Lower lobe of right lung (tissue), 2 donors: ENCODE results near the gene RBM43. TPM values are rescaled to one million over a fixed set of nuclear protein-coding genes. Genes with fewer than 3 reads are reported as not detected.
"Not testable (repeated sequence)": the region's sequence is repeated elsewhere in the genome, so short reads cannot be mapped to it uniquely, and the experiment has no call there.

ENCODE experiments used
- ATAC-seq, 2 donors: fragments of 200-7000 bp; cut with Tn5 transposase; one replicate each; pipeline ENCODE4 v1.9.1; 2020 to 2022; ENCODE audit warnings: mild to moderate bottlenecking in 2 of 2, moderate library complexity in 2 of 2
- DNase-seq: peaks from one replicate; pipeline ENCODE4 v3.0.0-alpha.2; 2020
- H3K27ac ChIP-seq: fragments of 200-600 bp; one replicate; pipeline ENCODE4 v1.8.0; 2022
- H3K27me3 ChIP-seq: fragments of 200-600 bp; one replicate; pipeline ENCODE4 v1.8.0; 2022; ENCODE audit warnings: low read depth
- H3K36me3 ChIP-seq: fragments of 200-600 bp; one replicate; pipeline ENCODE4 v1.8.0; 2022; ENCODE audit warnings: mild to moderate bottlenecking
- H3K4me1 ChIP-seq: fragments of 200-600 bp; one replicate; pipeline ENCODE4 v1.8.0; 2022
- H3K4me3 ChIP-seq: fragments of 200-600 bp; one replicate; pipeline ENCODE4 v1.8.0; 2022; ENCODE audit warnings: mild to moderate bottlenecking
- H3K9me3 ChIP-seq: fragments of 200-600 bp; one replicate; pipeline ENCODE4 v1.8.0; 2022
- intact Hi-C: fragments of 100-400 bp; cut with DNase I; formaldehyde crosslinking; loops from one replicate; pipeline ENCODE4 v1.11.0; 2022
- long read RNA-seq: library from polyadenylated mRNA; unstranded; transcript quantifications from one replicate; pipeline ENCODE4 v2.0.0, GENCODE V29; 2021
- total RNA-seq: library from RNA; stranded (reverse); fragmentation: NEBNext Ultra II Directional; extraction: Animal tissue kit (Norgen Biotek cat#: 25700); gene quantifications from one replicate; pipeline ENCODE4 v1.2.1, GENCODE V29; 2021
- TF ChIP-seq, protein P1 (sequence below): fragments of 200-600 bp; IDR thresholded peaks from one replicate; pipeline ENCODE4 v1.8.0; 2022; ENCODE audit warnings: antibody characterized with exemption, mild to moderate bottlenecking
- donor health status: DM: no; HTN: yes; CAD: no; lungs with severe emphysema.

Gene RBM43
- 10.4 TPM for total RNA-seq
- long read RNA-seq, full-length matches to known transcripts, result 1 of 3 reads
- long read RNA-seq, partial matches to known transcripts, result 0 of 3 reads
- long read RNA-seq, other reads (novel, unspliced or antisense), result 2 of 3 reads

DNA sequence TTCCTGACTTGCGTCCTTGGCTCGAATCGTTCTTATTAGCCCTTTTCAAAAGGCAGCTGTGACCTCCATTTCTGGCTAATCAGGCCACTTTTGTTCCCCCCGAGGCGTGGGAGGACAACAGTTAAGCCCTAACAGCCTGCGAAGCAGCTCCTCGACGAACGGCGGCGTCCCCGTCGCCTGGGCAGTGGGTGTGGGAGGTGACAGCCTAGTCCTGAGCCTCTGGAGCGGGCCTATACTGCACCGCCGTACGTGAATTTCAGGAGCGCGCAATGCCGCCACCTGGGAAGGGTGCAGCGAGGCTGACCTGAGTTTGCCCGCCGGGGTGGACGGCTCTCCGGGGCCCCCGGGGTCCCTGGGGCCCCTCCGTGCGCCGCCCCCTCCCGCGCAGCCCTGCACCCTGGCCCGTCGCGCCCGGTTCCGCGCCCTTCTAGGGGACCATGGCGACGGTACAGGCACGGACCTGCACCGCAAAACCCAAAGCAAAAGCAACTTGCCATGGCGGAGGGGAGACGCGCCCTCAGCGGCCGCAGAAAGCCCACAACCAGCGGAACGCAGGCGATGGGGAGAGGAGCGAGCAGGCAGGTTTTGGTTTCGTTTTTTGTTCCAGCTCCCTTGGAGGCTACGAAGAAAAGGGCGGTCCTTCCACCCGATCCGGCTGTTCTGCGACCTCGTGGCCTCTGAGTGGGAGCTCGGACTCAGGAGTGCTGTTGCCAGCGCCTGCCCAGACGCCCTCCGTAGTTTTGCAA lies at the start of gene RBM43:
Gene RBM43, minus strand, starts transcription at position 633 of the 746 bp plus-strand sequence. Its CDS starts 136 bp downstream, at position 497.
- H3K27ac ChIP-seq, result peak within 1 kb of the TSS; percentile 99
- TF ChIP-seq, protein P1, sequence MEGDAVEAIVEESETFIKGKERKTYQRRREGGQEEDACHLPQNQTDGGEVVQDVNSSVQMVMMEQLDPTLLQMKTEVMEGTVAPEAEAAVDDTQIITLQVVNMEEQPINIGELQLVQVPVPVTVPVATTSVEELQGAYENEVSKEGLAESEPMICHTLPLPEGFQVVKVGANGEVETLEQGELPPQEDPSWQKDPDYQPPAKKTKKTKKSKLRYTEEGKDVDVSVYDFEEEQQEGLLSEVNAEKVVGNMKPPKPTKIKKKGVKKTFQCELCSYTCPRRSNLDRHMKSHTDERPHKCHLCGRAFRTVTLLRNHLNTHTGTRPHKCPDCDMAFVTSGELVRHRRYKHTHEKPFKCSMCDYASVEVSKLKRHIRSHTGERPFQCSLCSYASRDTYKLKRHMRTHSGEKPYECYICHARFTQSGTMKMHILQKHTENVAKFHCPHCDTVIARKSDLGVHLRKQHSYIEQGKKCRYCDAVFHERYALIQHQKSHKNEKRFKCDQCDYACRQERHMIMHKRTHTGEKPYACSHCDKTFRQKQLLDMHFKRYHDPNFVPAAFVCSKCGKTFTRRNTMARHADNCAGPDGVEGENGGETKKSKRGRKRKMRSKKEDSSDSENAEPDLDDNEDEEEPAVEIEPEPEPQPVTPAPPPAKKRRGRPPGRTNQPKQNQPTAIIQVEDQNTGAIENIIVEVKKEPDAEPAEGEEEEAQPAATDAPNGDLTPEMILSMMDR, result no peak
- intact Hi-C loops, result no loop called here
- no peaks in the 10 kb centered on the region for H3K9me3 ChIP-seq
- no peaks in the 10 kb centered on the region for H3K36me3 ChIP-seq
- peak within 1 kb of the TSS; percentile 91 for H3K4me3 ChIP-seq
- H3K27me3 ChIP-seq, result no peaks in the 10 kb centered on the region
- peak; percentile 97 for ATAC-seq
- peak; percentile 95 for DNase-seq
- H3K4me1 ChIP-seq, result peaks cover 14% of the 10 kb centered on the region

DNA sequence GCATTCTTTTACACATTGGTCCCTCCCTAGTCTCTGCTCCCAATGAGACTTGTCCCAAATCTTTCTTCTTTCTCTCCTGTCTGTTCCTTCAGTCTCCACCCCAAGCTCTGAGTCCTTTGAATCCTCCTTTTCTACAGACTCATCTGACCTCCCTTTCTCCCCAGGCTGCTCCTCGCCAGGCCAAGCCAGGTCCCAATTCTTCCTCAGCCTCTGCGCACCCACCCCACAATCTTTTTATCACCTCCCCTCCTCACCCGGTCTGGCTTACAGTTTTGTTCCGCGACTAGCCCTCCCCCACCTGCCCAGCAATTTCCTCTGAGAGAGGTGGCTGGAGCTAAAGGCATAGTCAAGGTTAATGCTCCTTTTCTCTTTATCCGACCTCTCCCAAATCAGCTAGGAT lies 48.6 kb upstream of the RBM43 start:
- H3K9me3 ChIP-seq, DNase-seq, H3K27ac ChIP-seq, ATAC-seq, intact Hi-C loops, H3K27me3 ChIP-seq, H3K4me3 ChIP-seq, H3K36me3 ChIP-seq, H3K4me1 ChIP-seq: not testable (repeated sequence)

DNA sequence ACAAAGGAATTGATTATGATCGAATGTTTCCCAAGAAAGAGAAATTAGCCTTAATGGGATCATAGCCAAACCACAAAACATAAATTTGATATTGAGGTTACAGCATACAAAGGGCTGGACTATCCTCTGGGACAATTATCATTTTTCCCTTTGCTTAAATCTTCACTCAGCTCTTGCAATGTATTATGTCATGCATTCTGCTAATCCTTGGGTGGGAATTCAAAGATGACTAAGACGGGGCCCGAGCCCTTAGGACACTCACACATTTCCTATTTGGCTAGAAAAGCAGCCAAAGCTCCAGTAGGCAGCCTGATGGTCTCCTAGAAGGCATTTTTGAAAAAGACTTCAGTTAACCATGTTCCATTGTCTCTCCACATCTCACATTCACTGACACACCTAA lies 45.0 kb upstream of the RBM43 start:
- ATAC-seq (no peak), DNase-seq (no peak)
- Histone ChIP-seq H3K27me3 (no peaks in the 10 kb centered on the region), H3K27ac (no peak overlapping the region), H3K4me3 (no peak overlapping the region), H3K9me3 (no peaks in the 10 kb centered on the region), H3K36me3 (no peaks in the 10 kb centered on the region), H3K4me1 (no peaks in the 10 kb centered on the region)
- TF ChIP-seq, protein P1, result no peak
- intact Hi-C loops, result no loop called here

DNA sequence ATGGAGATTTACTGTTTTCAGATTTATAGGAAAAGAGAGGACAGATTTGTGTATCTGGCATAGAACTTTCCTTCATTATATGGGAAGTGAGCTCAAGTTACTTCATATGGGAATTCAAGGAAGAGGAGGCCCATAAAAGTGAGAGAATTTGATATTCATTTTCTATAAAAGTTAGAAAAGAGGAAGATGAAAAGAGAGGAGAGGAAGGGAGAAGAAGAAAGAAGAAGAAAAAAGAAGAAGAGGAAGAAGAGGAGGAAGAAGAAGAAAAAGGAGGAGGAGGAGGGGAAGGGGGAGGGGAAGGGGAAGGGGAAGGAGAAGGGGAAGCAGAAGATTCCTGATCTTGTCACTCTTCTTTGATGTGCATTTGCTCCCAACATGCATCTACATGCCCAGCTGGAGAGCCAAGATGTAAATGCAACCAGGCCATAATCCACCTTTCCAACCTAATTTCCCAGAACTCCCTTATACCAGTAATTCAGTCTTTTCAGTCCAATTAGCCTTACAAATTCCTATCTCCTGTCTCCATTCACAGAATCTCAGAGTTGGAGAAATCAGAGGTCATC lies 43.5 kb upstream of the RBM43 start:
- no peaks in the 10 kb centered on the region for H3K27me3 ChIP-seq
- no peaks in the 10 kb centered on the region for H3K36me3 ChIP-seq
- H3K27ac ChIP-seq, result no peak overlapping the region
- TF ChIP-seq, protein P1, result no peak
- H3K4me3 ChIP-seq, result no peak overlapping the region
- H3K9me3 ChIP-seq, result no peaks in the 10 kb centered on the region
- no peaks in the 10 kb centered on the region for H3K4me1 ChIP-seq
- intact Hi-C loops, result no loop called here
- no peak for ATAC-seq
- no peak for DNase-seq

DNA sequence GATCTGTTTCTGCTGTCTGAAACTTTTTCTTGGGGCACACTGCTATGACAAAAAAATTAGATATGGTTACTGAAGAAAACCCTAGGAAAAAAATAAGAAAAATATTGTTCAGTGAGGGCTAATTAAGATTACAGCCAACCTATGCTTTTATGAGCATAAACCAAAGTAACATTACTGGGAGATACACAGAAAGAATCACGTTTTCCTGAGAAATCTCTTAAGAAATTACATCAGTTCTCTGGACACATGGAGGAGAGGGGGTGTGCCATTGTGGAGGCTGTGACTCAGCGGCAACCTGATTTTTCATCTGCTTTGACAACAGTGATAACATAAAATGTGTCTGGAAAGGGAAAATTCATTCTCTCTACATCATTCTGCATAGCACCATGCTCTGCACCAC lies 41.2 kb upstream of the RBM43 start:
- no peak overlapping the region for H3K27ac ChIP-seq
- peaks cover under 1% of the 10 kb centered on the region for H3K4me1 ChIP-seq
- no peaks in the 10 kb centered on the region for H3K36me3 ChIP-seq
- no peak for DNase-seq
- H3K9me3 ChIP-seq, result no peaks in the 10 kb centered on the region
- no peak for ATAC-seq
- intact Hi-C loops, result no loop called here
- TF ChIP-seq, protein P1, result no peak
- no peak overlapping the region for H3K4me3 ChIP-seq
- H3K27me3 ChIP-seq, result no peaks in the 10 kb centered on the region

DNA sequence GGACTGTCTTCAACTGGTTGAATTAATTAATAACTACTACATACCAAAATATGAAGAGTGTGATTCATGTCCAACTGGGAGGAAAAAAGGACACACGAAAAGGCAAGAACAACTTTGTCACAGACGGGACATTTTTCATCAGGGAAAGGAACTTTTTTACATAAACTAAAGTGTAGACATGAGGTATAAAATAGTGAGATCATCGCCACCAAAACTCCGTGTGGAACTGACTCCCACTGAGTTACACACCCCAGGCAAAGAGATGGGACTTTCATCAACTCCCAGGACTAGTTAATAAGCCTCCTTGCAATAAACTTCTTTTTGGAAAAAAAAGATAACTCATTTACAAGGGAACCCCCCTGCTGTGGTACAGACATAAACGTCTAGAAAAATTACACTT lies 40.7 kb upstream of the RBM43 start:
- Histone ChIP-seq H3K9me3 (no peaks in the 10 kb centered on the region), H3K4me1 (peaks cover 3% of the 10 kb centered on the region), H3K27me3 (no peaks in the 10 kb centered on the region), H3K4me3 (no peak overlapping the region), H3K36me3 (no peaks in the 10 kb centered on the region), H3K27ac (no peak overlapping the region)
- no peak for ATAC-seq
- TF ChIP-seq, protein P1, result no peak
- intact Hi-C loops, result no loop called here
- DNase-seq, result no peak
